GM19397 (cell line): ENCODE data around the gene PLCB1.

Experiments used
- ATAC-seq: cut with Tn5 transposase; IDR thresholded peaks from one replicate; pipeline ENCODE4 v1.9.1; 2021; ENCODE audit warnings: mild to moderate bottlenecking, moderate library complexity; ENCODE audit not compliant: unreplicated experiment

PLCB1 gene

DNA sequence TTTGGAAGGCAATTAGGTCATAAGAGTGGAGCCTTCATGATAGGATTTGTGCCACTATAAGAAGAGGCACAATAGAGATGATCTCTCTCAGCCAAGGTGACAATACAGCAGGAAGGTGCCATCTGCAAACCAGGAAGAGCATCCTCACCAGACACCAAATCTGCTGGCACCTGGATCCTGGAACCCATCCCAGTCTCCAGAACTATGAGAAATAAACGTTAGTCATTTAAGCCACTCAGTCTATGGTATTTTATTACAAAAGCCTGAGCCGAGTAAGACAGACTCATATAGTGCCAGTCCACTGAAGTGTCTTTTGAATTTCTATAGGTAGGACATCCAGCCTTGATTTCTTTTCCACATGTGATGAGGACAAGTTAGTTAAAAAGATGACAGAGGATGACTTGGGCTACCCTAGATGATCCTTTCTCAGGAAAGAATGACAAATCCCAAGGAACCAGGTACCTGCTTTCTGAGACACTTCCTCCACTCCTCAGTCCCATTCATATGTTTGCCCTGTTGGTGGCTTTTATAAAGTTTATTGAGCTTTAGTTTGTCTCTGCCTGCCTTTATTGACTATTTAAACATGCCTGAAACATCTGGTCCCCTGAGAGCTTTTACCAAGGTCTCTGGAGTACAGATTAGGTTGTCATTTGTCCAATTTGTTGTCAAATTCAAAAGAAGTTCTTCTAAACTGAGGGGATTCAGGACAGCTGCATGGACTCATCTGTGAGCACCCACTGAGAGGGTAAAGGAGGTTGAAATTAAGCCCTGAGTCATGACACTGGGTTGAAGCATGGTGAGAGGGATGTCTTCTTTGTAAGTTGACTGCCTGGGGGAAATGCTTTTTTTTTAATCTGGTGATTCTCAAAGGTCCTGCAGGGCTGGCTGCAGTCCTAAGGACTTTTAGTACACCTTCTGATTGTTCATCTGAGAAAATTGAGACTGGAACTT is 771.9 kb downstream of the PLCB1 start:
- ATAC-seq, result no peak

DNA sequence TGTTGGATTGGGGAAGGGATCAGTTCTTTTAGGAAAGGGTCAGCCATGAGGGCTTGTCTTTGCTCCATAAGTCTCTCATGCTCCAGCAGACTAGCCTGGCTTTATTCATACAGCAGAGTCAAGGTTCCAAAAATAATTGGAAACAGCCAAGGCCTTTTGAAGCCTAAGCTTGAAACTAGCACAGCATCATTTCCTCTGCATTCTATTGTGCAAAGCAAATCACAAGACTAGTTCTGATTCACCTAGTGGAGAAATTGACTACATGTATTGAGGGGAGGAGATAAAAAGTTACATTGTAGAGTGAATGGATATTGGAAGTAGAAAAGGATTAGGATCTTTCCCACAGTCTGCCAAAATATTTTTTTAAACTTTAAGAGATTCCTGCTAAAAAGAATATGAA is 777.5 kb downstream of the PLCB1 start:
- ATAC-seq, result no peak

DNA sequence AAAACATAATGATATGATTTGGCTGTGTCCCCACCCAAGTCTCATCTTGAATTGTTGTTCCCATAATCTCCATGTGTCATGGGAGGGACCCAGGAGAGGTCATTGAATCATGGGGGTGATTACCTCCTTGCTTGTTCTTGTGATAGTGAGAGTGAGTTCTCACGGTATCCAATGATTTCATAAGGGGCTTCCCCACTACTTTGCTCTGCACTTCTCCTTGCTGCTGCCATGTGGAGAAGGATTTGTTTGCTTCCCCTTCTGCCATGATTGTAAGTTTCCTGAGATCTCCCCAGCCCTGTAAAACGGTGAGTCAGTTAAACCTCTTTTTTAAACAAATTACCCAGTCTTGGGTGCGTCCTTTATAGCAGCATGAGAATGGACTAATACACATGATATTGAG is 780.0 kb downstream of the PLCB1 start:
- no peak for ATAC-seq

DNA sequence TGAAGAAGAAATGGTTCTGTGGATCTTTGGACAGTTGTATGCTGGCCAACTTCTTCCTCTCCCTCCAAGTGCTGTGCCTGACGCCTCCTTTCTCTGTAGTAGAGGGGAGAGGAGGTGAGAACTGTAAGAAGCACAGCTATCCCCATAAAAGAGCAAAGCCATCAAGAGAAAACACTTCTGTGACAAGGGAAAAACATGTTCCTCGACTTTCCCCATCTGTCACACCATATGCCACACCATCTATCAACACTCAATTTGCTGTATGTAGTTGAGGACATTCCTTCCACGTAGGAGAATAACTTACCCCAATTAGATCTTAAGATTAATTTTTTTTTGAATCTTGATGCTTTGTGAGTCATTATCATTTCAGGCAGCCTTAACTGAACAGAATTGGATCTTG is 780.7 kb downstream of the PLCB1 start:
- ATAC-seq, result no peak

DNA sequence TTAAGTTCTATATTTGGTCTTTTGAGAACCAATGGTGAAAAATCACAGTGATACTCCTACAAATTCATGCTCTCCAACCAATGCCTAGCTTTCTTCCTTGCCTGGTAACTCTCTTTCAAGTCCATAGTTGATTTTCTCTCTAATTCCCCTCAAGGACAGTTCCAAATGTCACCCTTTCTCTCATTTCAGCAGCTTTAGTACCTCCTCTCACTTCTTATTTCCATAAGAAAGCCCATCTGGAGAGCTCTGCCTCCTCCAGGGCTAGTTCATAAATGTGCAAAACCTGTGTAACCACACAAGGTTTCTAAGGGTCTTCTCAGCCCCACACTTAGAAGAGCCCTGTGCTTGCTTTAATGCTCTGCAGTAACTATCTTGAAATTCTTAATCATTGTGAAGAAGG is 781.4 kb downstream of the PLCB1 start:
- no peak for ATAC-seq

DNA sequence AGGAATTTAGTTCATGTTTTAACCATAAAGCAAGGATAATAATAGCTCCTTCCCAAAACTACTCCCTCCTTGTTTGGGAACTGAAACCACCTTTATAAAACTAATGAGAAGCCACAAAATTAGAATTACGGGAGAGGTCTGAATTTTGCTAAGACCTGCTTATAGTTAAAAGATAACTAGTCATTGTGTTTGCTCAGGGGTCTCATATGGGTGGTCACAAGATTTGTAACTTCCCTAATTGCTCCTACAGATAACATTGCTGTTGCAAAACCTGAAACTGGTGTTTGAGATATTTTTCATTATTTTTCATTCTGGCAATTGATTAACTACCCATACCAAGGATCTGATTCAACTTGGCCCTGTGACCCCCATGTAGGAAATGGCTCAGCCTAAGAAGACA is 782.4 kb downstream of the PLCB1 start:
- no peak for ATAC-seq

DNA sequence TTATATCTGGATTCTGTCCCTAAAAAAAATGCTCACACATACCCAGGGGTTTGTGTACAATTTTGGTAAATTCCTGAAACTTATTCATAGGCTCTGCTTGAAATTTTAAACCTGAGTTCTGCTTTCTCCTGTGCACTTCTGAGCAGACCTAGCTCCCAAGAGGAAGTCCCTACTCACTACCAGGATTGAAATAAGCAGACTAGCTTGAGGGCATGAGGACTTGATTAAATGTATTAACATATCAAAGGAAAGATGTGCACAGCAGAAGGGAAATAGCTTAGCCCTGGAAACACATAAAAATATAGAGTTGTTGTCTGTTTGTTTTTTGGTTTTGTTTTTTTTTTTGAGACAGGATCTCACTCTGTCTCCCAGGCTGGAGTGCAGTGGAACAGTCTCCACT is 785.0 kb downstream of the PLCB1 start:
- ATAC-seq, result no peak

DNA sequence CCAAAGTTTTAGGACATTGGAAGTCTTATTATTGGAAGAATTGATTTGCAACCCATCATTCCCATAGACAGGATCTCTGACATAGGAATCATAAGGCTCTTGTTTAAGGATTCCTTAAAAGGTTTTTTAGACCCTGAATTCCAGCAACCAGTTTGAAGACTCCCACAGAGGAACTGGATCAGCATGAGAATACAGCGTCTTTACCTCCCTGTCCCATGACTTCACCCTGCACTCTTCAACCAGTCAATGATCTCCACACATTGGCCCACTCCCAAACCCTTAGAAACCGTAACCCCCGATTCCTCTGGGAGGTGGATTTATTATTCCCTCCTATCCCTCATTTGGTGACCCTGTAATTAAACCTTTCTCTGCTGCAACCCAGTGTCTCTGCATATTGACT is 786.1 kb downstream of the PLCB1 start:
- no peak for ATAC-seq

DNA sequence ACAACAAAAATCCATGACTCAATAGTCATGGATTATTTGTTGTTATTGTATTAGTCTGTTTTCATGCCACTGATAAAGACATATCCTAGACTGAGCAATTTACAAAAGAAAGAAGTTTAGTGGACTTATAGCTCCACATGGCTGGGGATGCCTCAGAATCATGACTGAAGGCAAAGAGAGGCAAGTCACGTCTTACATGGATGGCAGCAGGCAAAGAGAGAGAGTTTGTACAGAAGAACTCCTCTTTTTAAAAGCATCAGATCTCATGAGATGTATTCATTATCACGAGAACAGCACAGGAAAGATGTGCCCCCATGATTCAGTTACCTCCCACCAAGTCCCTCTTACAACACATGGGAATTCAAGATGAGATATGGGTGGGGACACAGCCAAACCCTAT is 792.5 kb downstream of the PLCB1 start:
- ATAC-seq, result no peak

DNA sequence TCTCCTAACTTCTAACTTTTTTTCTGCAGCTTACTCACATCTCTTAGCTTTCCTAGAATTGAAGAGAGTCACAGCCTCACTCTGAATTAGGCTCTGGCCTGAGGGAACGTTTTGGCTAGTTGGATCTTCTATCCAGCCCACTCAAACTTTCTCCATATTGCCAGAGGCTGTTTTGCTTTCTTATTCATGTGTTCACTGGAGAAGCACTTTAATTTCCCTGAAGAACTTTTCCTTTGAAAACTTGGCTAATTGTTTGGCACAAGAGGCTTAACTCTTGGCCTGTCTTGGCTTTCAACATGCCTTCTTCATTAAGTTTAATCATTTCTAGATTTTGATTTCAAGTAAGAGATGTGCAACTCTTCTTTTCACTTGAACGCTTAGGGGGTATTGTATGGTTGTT is 798.7 kb downstream of the PLCB1 start:
- ATAC-seq, result no peak

DNA sequence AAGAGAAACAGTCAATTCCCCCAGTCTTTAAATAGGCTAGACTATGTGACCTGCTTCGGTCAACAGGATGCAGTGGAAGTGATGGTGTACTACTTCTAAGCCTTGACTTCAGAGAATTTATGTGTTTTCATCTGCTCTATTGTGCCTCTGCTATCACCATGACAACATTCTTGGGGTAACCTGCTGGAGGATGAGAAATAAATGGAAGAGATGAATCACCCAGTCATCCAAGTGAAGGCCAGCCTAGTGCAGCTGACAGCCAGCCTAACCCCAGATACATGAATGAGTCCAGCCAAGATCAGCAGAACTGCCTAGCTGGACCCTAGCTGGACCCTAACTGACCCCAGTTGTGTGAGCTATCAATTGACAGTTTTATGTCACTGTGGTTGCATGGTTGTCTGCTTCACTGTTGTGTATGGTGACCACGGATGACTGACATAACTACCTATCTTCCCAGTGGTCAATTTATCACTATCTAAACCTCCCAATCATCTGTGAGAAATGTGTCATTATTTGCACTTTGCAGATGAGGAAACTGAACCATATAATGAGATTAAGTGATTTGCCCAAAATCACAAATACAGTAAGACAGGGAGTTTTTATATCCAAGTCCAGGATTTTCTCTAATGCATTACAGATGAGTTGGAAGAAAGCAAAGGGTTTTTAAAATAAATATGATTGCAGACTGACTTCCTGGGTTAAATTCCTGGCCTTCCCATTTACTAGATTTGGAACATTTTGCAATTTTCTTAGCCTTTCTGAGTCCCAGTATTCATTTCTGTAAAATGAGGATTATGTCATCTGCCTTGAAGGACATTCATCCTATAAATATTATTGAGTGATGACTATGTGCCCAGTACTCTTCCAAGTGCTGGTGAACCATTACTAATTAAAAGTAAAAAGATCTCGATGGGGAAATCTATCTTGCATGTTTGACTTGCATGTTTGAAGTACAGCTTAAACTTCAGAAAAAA is 800.4 kb downstream of the PLCB1 start:
- ATAC-seq, result no peak

DNA sequence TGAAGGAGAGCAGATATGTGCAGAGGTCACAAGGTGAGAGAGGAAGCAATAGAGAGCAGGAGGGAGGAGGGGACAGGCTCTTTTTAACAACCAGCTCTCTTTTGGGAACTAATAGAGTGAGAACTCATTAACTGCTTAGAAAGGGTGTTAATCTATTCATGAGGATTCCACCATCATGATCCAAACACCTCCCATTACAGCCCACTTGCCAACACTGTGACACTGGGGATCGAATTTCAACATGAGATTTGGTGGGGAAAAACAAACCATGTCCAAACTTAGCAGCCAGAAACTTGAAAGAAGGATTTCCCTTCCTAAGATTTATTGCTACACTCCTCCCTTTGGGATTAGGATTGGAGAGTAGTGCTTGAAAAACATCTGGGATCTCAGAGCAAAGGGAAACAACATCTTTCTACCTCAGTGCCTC is 801.3 kb downstream of the PLCB1 start:
- ATAC-seq, result no peak

DNA sequence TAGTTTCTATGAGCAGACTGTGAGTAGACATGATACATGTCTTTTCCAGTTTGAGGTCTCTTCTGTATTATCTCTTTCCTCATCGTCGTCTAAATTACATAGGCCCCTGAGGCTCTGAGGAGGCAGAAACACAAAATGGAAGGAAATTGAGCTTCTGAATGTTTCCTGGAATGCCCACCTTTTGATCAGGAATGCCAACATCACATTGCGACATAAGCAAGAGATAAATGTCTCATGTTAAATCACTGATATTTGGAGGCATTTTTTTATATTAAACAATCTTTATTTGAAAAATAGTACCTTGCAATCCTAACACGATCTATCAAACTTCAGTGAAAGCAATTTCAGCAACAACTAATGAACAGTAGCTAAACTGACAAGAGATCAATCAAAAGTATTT is 802.3 kb downstream of the PLCB1 start:
- ATAC-seq, result no peak
